A549 (cell line): ENCODE results near the gene ERFL. TPM values are rescaled to one million over a fixed set of nuclear protein-coding genes. Genes with fewer than 3 reads are reported as not detected.
A peak's percentile ranks its signal among the peaks of the same experiment; 100 is the strongest.

Experiments used
- ATAC-seq, 2 experiments: fragments of 200-7000 bp in 1 of 2; fragments of >200 bp in 1 of 2; cut with Nextera tagmentation in 1 of 2; cut with Tn5 transposase in 1 of 2; 3 replicates each; pipeline versions ENCODE4 v1.8.0 to v1.9.1; 2018 to 2020; ENCODE audit warnings: mild to moderate bottlenecking in 1 of 2, moderate library complexity in 1 of 2
- CTCF ChIA-PET: fragments of 300-600 bp; sonication (Branson Sonifier 250); formaldehyde crosslinking; extraction: SDS; loops from one replicate; lab custom pipeline; 2021; ENCODE audit warnings: antibody characterized with exemption, inconsistent platforms; lab: Yijun Ruan, JAX
- POLR2A ChIA-PET: fragments of 350-600 bp; formaldehyde crosslinking; extraction: SDS; loops from one replicate; lab custom pipeline; 2021; ENCODE audit warnings: antibody characterized with exemption, inconsistent platforms; lab: Yijun Ruan, JAX
- DNase-seq, 2 experiments: peaks; one replicate each; pipeline versions ENCODE4 v3.0.0 to v3.0.0-alpha.2; 2011 to 2016; ENCODE audit warnings: low read depth in 1 of 2, low spot score in 1 of 2
- FAIRE-seq: peaks from 2 replicates; lab custom pipeline; 2011; peaks lifted over from hg19 to GRCh38; lab: Jason Lieb, UNC
- H3K27ac ChIP-seq, 2 experiments: fragments of >200 bp; sonication (Bioruptor Twin); formaldehyde crosslinking; 3 replicates each; pipeline ENCODE4 v1.5.1; 2016 to 2017
- H3K4me1 ChIP-seq: fragments of >200 bp; sonication (Bioruptor Twin); formaldehyde crosslinking; 3 replicates; pipeline ENCODE4 v1.6.1; 2016
- H3K4me2 ChIP-seq: fragments of >200 bp; sonication (Bioruptor Twin); formaldehyde crosslinking; 3 replicates; pipeline ENCODE4 v1.6.1; 2016
- H3K4me3 ChIP-seq: fragments of >200 bp; sonication (Bioruptor Twin); formaldehyde crosslinking; 3 replicates; pipeline ENCODE4 v1.5.1; 2016
- H3K9me3 ChIP-seq: fragments of >200 bp; sonication (Bioruptor Twin); formaldehyde crosslinking; 3 replicates; pipeline ENCODE4 v1.6.1; 2016
- BHLHE40 ChIP-seq: IDR thresholded peaks from 2 replicates; pipeline ENCODE4 v1.6.1; 2012; ENCODE audit warnings: low read depth, low read length, inconsistent platforms
- CHD2 ChIP-seq: fragments of 150-350 bp; IDR thresholded peaks from 2 replicates; pipeline ENCODE4 v1.6.1; 2014; ENCODE audit warnings: low read length; ENCODE audit not compliant: partially characterized antibody
- EHF ChIP-seq: fragments of 250-450 bp; sonication (Bioruptor Pico); IDR thresholded peaks from 2 replicates; pipeline ENCODE4 v1.5.0; 2020; ENCODE audit warnings: mild to moderate bottlenecking
- EP300 ChIP-seq, 2 experiments: fragments of >200 bp; sonication (Bioruptor Twin); formaldehyde crosslinking; IDR thresholded peaks; 2 replicates in 1 of 2; 3 replicates in 1 of 2; pipeline ENCODE4 v1.6.1; 2016 to 2017
- FOSL2 ChIP-seq, 2 experiments: fragments of 450-650 bp in 1 of 2; fragments of >200 bp in 1 of 2; sonication (Bioruptor Twin) in 1 of 2; formaldehyde crosslinking; IDR thresholded peaks; 2 replicates each; pipeline versions ENCODE4 v1.5.0 to v1.6.1; 2016 to 2020; ENCODE audit warnings: mild to moderate bottlenecking in 1 of 2, moderate library complexity in 1 of 2
- GATA3 ChIP-seq: IDR thresholded peaks from 2 replicates; pipeline ENCODE4 v1.6.1; 2012; ENCODE audit warnings: borderline replicate concordance
- HOXB13 ChIP-seq: fragments of 250-450 bp; sonication (Bioruptor Pico); IDR thresholded peaks from 2 replicates; pipeline ENCODE4 v1.5.0; 2020; ENCODE audit warnings: low read depth, mild to moderate bottlenecking, moderate library complexity
- HOXB5 ChIP-seq: fragments of 250-450 bp; sonication (Bioruptor Pico); IDR thresholded peaks from 2 replicates; pipeline ENCODE4 v1.5.0; 2020; ENCODE audit warnings: mild to moderate bottlenecking, moderate library complexity
- JUN ChIP-seq, 2 experiments: fragments of >200 bp; sonication (Bioruptor Twin); formaldehyde crosslinking; IDR thresholded peaks; 2 replicates in 1 of 2; 3 replicates in 1 of 2; pipeline ENCODE4 v1.6.1; 2016 to 2017
- JUNB ChIP-seq: fragments of >200 bp; sonication (Bioruptor Twin); formaldehyde crosslinking; IDR thresholded peaks from 2 replicates; pipeline ENCODE4 v1.6.1; 2016
- KDM1A ChIP-seq: fragments of 200-600 bp; sonication (generic); IDR thresholded peaks from 2 replicates; pipeline ENCODE4 v1.6.1; 2016; ENCODE audit warnings: low read depth, mild to moderate bottlenecking
- MAFK ChIP-seq: fragments of 450-650 bp; IDR thresholded peaks from 2 replicates; pipeline ENCODE4 v1.6.1; 2014; ENCODE audit not compliant: partially characterized antibody
- MAZ ChIP-seq: fragments of 150-350 bp; IDR thresholded peaks from 2 replicates; pipeline ENCODE4 v1.6.1; 2014; ENCODE audit warnings: antibody characterized with exemption, low read depth, low read length, borderline replicate concordance
- MYC ChIP-seq: IDR thresholded peaks from 2 replicates; pipeline ENCODE4 v1.6.1; 2012; ENCODE audit warnings: mild to moderate bottlenecking, inconsistent platforms, low read length, improper control_type of control experiment, borderline replicate concordance
- PHF8 ChIP-seq: fragments of 200-600 bp; sonication (generic); IDR thresholded peaks from 2 replicates; pipeline ENCODE4 v1.6.1; 2016; ENCODE audit warnings: low read depth, mild to moderate bottlenecking, antibody characterized with exemption, moderate library complexity, borderline replicate concordance
- POLR2AphosphoS2 ChIP-seq: conservative IDR thresholded peaks from 2 replicates; pipeline ENCODE4 v1.6.1; 2012; ENCODE audit warnings: low read length, improper control_type of control experiment, inconsistent platforms
- RNF2 ChIP-seq: fragments of 200-600 bp; sonication (generic); IDR thresholded peaks from 2 replicates; pipeline ENCODE4 v1.6.1; 2016; ENCODE audit warnings: low read depth, mild to moderate bottlenecking, antibody characterized with exemption, moderate library complexity, borderline replicate concordance
- SREBF2 ChIP-seq: fragments of 450-650 bp; IDR thresholded peaks from 2 replicates; pipeline ENCODE4 v1.6.1; 2014; ENCODE audit warnings: mild to moderate bottlenecking, moderate library complexity
- TFCP2L1 ChIP-seq: fragments of 250-450 bp; sonication (Bioruptor Pico); IDR thresholded peaks from 2 replicates; pipeline ENCODE4 v1.5.0; 2021; ENCODE audit warnings: mild to moderate bottlenecking
- ZC3H11A ChIP-seq: fragments of 450-650 bp; IDR thresholded peaks from 2 replicates; pipeline ENCODE4 v1.6.1; 2014; ENCODE audit warnings: antibody characterized with exemption, mild to moderate bottlenecking
- whole genome bisulfite sequencing: methylation state at CpG from one replicate; pipeline ENCODE4 v1.1.6; 2017; ENCODE audit errors: missing lambda C conversion rate; 5-methylcytosine and 5-hydroxymethylcytosine counted together
- polyA plus RNA-seq, 4 experiments: library from polyadenylated mRNA; depleted of rRNA in 3 of 4; stranded (reverse); fragments of >200 nt; fragmentation: RNase III in 1 of 4; extraction: RNeasy Plus Mini Kit Qiagen cat#74134 plus additional on column Dnase treatment in 1 of 4; gene quantifications; 2 replicates in 3 of 4; 3 replicates in 1 of 4; pipeline ENCODE4 v1.2.3, GENCODE V29; 2011 to 2017
- TF ChIP-seq, protein P1 (sequence below): IDR thresholded peaks from 2 replicates; pipeline ENCODE4 v1.6.1; 2012; ENCODE audit warnings: low read depth, borderline replicate concordance
- TF ChIP-seq, protein P2 (sequence below): fragments of 150-350 bp; IDR thresholded peaks from 2 replicates; pipeline ENCODE4 v1.6.1; 2014; ENCODE audit warnings: low read depth, mild to moderate bottlenecking, low read length
- TF ChIP-seq, protein P3 (sequence below): fragments of 250-450 bp; sonication (Bioruptor Pico); IDR thresholded peaks from 2 replicates; pipeline ENCODE4 v1.5.0; 2020; ENCODE audit warnings: low read depth, mild to moderate bottlenecking, moderate library complexity
- TF ChIP-seq, protein P4 (sequence below): IDR thresholded peaks from 2 replicates; pipeline ENCODE4 v1.6.1; 2012
- TF ChIP-seq, protein P5 (sequence below): fragments of >200 bp; sonication (Bioruptor Twin); formaldehyde crosslinking; IDR thresholded peaks from 3 replicates; pipeline ENCODE4 v1.5.1; 2016
- TF ChIP-seq, protein P6 (sequence below): fragments of 450-650 bp; IDR thresholded peaks from 2 replicates; pipeline ENCODE4 v1.6.1; 2014; ENCODE audit warnings: antibody characterized with exemption

ERFL gene
- polyA plus RNA-seq, 2 of the 4 experiments (the other 2 are of a cell fraction) = 0.15 to 0.19 TPM

DNA sequence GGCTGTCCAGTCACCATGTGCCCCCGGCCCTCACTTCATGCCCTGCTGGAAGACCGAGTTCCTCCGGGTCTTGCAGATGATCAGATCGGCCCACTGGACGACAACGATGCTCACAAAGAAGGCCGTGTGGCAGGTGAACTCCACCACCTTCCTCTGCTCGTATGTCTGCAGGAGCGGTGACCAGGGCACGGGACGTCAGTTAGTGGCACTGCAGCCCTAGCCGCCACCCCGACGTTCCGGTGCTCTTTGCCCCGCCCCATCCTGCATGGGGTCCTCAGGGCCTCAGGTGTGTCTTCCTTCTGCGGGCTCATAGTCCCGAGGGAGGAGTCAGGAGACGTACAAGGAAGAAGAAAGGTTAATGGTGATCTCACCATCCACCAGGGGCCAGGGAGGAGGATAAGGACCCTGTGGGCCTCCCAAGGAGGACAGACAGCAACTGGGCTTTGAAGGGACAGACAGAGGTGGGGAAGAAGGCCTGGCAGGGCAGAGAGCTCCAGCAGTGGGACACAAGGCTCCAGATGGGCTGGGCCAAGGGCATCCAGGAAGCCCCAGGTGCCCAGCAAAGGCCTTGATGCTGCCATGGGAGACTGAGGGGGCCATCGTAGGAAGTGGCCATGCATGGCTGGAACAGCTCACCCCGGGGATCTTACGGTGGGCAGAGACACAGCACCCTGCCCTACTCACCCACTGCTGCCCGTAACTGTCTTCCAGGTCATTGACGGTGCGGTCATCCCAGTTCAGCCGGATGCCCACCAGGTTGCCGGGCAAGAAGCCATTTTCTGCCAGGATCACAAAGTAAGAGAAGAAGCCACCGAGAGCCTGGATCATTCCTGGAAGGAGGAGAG lies 40.7 kb upstream of the ERFL start:
- 0 out of 6 replicates have a peak, but pooled peaks of 1 of the 2 experiments have one; percentile 3 for ATAC-seq
- no peak for FAIRE-seq
- DNase-seq = no peak
- H3K4me1 ChIP-seq = no peaks in the 10 kb centered on the region
- no peaks in the 10 kb centered on the region for H3K9me3 ChIP-seq
- no peak overlapping the region for H3K4me3 ChIP-seq
- H3K4me2 ChIP-seq = no peak overlapping the region
- CTCF ChIA-PET = interaction anchor here (0.8 to 1.4 kb wide), 5 partner anchors 10 to 66 kb away, joined by 3 to 4 read pairs (median 3); partner anchors contain the start of gene RABAC1
- WGBS = 64% methylated on average over 28 of the region's 28 CpGs
- no peak overlapping the region for H3K27ac ChIP-seq
- TF ChIP-seq JUNB (no peak), SREBF2 (no peak), JUN (IDR thresholded peaks at IDR 0.05) (no peak), KDM1A (no peak), EHF (CRISPR knock-in tag) (no peak), POLR2AphosphoS2 (no peak), CHD2 (no peak), FOSL2 (IDR thresholded peaks at IDR 0.05) (no peak), FOSL2 (CRISPR knock-in tag; IDR thresholded peaks at IDR 0.05) (no peak), HOXB5 (no peak)
- TF ChIP-seq, protein P1, sequence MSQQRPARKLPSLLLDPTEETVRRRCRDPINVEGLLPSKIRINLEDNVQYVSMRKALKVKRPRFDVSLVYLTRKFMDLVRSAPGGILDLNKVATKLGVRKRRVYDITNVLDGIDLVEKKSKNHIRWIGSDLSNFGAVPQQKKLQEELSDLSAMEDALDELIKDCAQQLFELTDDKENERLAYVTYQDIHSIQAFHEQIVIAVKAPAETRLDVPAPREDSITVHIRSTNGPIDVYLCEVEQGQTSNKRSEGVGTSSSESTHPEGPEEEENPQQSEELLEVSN = no peak
- TF ChIP-seq, protein P2, sequence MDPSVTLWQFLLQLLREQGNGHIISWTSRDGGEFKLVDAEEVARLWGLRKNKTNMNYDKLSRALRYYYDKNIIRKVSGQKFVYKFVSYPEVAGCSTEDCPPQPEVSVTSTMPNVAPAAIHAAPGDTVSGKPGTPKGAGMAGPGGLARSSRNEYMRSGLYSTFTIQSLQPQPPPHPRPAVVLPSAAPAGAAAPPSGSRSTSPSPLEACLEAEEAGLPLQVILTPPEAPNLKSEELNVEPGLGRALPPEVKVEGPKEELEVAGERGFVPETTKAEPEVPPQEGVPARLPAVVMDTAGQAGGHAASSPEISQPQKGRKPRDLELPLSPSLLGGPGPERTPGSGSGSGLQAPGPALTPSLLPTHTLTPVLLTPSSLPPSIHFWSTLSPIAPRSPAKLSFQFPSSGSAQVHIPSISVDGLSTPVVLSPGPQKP = no peak
- POLR2A ChIA-PET = no interaction called here

DNA sequence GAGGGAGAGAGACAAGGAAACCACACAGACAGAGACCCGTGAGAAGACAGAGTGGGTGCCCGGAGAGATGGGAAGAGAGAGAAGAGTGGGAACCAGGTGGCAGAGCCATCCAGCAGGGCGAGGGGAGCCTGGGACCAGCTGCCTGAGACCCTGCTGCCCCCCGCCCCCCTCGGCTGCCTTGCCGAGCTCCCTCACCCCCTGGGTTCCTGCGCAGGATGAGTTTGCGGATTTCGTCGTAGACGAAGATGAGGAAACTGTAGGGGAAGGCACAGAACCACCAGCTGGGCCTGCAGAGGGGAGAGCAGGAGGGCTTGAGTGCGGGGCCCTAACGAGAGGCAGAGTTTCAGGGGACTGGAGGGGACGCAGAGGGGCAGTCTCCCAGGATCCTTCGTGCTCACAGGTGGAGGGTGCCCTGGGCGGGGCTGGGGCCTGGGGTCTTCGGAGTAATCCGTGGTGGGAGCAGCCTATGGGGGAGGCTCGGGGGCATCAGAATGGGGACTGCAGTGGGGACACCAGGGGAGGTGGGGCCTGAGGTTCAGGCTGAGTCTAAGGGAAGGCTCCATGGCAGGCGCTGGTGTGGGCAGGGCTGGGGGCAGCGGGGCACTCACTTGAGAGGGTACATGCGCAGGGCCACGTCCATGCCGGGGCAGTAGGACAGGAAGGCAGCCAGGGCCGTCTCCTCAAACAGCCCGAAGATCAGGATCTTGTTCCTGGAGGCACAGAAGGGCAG lies 39.0 kb upstream of the ERFL start:
- peak; percentile 12 to 31; a peak in 4 of 6 replicates for ATAC-seq
- ChIA-PET CTCF (interaction anchor here (1.1 to 2.4 kb wide), 2 partner anchors 10 to 14 kb away, joined by 4 to 10 read pairs; no protein-coding TSS in a partner anchor), POLR2A (no interaction called here)
- no peak overlapping the region for H3K27ac ChIP-seq
- DNase-seq = no peak
- TF ChIP-seq JUNB (no peak), TFCP2L1 (CRISPR knock-in tag) (no peak), MAFK (no peak), BHLHE40 (no peak), MYC (no peak), PHF8 (no peak), JUN (IDR thresholded peaks at IDR 0.05) (no peak), SREBF2 (no peak), RNF2 (no peak), MAZ (no peak), EP300 (IDR thresholded peaks at IDR 0.05) (no peak), ZC3H11A (no peak), HOXB13 (CRISPR knock-in tag) (no peak), GATA3 (no peak)
- TF ChIP-seq, protein P3, sequence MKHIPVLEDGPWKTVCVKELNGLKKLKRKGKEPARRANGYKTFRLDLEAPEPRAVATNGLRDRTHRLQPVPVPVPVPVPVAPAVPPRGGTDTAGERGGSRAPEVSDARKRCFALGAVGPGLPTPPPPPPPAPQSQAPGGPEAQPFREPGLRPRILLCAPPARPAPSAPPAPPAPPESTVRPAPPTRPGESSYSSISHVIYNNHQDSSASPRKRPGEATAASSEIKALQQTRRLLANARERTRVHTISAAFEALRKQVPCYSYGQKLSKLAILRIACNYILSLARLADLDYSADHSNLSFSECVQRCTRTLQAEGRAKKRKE (CRISPR knock-in tag) = no peak
- TF ChIP-seq, protein P4, sequence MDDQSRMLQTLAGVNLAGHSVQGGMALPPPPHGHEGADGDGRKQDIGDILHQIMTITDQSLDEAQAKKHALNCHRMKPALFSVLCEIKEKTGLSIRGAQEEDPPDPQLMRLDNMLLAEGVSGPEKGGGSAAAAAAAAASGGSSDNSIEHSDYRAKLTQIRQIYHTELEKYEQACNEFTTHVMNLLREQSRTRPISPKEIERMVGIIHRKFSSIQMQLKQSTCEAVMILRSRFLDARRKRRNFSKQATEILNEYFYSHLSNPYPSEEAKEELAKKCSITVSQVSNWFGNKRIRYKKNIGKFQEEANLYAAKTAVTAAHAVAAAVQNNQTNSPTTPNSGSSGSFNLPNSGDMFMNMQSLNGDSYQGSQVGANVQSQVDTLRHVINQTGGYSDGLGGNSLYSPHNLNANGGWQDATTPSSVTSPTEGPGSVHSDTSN = no peak
- TF ChIP-seq, protein P5, sequence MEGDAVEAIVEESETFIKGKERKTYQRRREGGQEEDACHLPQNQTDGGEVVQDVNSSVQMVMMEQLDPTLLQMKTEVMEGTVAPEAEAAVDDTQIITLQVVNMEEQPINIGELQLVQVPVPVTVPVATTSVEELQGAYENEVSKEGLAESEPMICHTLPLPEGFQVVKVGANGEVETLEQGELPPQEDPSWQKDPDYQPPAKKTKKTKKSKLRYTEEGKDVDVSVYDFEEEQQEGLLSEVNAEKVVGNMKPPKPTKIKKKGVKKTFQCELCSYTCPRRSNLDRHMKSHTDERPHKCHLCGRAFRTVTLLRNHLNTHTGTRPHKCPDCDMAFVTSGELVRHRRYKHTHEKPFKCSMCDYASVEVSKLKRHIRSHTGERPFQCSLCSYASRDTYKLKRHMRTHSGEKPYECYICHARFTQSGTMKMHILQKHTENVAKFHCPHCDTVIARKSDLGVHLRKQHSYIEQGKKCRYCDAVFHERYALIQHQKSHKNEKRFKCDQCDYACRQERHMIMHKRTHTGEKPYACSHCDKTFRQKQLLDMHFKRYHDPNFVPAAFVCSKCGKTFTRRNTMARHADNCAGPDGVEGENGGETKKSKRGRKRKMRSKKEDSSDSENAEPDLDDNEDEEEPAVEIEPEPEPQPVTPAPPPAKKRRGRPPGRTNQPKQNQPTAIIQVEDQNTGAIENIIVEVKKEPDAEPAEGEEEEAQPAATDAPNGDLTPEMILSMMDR = no peak
- TF ChIP-seq, protein P6, sequence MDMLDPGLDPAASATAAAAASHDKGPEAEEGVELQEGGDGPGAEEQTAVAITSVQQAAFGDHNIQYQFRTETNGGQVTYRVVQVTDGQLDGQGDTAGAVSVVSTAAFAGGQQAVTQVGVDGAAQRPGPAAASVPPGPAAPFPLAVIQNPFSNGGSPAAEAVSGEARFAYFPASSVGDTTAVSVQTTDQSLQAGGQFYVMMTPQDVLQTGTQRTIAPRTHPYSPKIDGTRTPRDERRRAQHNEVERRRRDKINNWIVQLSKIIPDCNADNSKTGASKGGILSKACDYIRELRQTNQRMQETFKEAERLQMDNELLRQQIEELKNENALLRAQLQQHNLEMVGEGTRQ = no peak
- TF ChIP-seq, all 56 proteins: peak for 0
- WGBS = 65% methylated on average over 26 of the region's 26 CpGs
- Histone ChIP-seq H3K9me3 (no peaks in the 10 kb centered on the region), H3K4me2 (no peak overlapping the region), H3K4me1 (no peaks in the 10 kb centered on the region), H3K4me3 (no peak overlapping the region)
- FAIRE-seq = no peak
